HG03521 (cell line): ENCODE data around the gene PCNA.

Experiments used
- ATAC-seq: cut with Tn5 transposase; IDR thresholded peaks from one replicate; pipeline ENCODE4 v1.9.1; 2021; ENCODE audit warnings: mild to moderate bottlenecking, moderate library complexity; ENCODE audit not compliant: unreplicated experiment

The PCNA gene

DNA sequence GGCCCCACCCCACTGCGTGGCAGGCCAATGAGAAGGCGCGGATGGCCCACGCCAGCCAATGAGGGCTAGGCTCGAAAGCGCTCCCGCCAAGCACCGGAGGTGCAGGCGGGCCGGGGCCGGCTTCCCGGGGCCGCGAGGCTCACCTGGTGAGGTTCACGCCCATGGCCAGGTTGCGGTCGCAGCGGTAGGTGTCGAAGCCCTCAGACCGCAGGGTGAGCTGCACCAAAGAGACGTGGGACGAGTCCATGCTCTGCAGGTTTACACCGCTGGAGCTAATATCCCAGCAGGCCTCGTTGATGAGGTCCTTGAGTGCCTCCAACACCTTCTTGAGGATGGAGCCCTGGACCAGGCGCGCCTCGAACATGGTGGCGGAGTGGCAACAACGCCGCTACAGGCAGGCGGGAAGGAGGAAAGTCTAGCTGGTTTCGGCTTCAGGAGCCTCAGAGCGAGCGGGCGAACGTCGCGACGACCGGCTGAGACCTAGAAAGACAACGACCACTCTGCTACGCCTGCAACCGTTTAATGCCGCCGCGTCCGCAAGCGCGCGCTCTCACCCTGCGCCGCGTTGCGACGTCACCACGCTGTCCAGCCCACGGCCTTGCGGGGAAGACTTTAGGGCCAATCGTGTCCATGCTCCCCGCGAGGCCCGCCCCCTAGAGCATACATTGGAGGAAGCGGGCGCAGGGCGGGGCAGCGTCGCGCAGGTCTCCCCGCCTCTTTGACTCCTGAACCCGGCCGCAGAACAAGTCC, at the start of gene PCNA:
Gene PCNA (minus strand): TSS at position 524 of the 750 bp plus-strand sequence. CDS start 160 bp downstream, at position 364.
- ATAC-seq: peak; percentile 95

DNA sequence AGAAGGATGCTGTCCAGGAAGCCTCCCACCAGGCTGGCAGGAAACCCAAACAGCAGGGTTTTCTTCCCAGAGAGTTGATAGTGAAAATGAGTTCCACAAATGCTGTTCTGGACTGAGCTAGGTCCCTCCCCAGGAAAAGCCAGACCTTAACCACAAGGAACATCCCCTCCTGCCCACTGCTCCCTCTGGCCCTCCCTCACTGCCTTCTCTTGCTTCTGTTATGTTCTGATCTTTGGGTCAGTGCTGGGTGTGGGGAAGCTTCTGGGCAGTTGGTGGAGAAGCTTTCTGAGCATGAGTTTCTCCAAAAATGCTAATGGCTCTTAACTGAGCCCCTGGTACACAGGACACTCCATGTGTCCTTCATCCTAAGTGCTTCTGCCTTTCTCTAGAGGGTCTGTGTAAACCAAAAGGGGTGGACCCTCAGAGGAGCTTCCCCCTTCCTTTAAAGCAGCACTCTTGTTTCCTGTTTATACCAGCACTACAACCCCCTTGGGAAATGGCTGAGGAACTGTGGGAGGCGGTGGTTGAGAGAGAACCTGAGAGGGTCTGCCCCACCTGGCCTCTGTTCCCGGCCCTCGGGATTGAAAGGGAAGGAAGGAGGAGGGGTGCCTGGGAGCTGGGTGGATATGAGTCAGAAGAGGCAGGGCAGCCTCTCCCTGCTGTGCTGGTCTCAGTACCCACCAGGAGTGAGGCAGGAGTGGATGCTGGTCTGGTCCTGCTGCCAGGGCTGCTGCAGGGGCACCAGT, 49.1 kb upstream of the PCNA start:
- no peak for ATAC-seq

DNA sequence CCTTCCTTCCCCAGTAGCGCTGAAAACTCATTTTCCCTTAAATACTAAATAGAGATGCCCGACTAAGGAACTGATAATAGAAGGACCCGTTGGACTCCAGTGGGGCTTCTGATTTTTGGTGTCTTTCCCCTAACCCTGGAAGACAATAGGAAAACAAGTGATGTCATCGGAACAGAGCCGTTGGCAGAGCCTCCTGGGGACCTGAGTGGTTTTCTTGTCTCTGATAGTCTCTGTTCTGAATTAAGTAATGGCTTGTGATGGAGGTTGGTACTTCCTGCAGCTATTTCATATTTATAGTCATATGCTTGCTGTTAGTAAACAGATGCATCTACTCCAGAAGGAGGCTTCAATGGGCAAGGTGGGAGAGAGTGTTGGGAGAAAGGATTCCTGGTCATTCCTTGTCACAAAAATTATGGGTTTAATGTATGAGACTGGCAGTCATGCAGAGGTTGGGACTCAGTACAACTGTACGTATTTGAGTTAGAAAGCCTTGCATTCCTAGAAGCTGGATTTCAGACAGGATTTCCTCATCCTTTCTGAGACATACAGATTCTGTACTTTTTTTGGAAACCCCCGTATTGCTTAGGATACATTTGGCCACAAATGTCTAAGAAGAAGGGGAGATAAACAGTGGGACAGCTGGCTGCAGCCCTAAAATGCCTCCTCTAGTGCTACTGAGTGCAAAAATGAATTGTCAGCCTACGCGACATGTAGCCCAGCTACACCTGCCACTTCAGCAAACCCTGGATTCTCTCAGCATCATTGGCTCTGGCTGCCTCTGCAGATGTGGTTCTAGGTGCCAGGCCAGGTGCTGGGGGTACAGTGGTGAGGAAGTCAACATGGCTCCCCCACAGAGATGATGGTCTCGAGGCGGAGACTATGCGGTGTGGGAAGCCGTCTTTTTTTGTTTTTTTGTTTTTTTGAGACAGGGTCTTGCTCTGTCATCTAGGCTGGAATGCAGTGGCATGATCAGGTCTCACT, 45.2 kb upstream of the PCNA start:
- ATAC-seq: no peak

DNA sequence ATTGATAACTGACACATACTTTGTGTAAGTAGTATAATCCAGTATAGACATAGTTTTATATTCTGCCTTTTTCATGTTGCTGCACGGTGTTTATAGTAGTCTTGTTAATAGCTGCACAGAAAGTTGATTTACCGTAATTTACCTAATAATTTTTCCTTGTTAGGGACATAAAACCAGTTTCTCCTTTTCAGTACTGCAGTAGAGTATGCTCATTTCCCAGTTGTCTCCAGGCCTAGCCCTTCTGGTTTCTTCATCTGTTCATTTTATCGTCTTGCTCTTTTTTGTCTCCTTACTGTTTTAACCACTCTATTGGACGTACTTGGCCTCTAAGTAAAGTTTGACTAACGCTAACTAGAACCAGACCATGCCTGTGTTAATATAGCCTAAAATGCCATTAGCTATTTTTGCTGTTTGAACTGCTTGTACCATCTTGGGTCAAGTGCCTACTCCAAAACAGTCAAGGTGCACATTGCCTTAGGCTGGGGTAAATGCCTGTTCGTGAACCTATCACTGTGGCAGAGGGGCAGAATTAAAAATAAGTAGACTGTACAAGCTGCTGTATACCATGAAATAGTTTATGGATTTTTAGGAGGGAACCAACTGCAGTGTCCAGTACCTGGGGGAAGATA, 41.9 kb upstream of the PCNA start:
- no peak for ATAC-seq

DNA sequence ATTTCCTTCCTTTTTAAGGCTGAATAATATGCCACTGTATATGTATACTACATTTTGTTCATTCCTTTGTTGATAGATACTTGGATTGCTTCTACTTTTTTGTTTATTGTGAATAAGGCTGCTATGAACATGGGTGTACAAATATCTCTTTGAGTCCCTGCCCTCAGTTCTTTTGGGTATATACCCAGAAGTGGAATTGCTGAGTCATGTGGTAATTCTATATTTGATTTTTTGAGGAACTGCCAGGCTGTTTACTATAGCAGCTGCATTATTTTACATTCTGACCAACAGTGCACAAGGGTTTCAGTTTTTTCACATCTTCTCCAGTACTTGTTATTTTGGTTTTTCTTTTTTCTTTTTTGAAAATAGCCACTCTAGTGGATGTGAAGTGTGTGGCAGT, 41.1 kb upstream of the PCNA start:
- no peak for ATAC-seq

DNA sequence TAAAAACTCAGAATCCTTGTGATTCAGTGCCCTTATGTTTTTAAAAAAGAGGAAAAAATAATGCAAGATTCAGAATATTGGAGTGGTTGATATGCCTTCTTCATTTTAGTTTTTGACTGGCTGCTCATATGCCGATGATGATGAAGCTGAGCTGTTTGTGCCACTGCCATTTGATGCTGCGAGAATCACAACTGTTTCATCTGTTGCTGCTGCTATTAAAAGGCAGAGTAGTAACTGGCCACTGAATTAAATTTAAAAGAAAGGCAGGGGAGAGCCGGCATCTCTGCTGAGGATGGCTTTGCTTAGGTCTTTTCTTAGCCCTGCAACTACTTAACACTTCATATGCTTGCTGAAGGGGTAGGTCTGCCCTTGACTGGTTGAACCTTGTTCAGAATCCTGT, 40.2 kb upstream of the PCNA start:
- ATAC-seq: no peak

DNA sequence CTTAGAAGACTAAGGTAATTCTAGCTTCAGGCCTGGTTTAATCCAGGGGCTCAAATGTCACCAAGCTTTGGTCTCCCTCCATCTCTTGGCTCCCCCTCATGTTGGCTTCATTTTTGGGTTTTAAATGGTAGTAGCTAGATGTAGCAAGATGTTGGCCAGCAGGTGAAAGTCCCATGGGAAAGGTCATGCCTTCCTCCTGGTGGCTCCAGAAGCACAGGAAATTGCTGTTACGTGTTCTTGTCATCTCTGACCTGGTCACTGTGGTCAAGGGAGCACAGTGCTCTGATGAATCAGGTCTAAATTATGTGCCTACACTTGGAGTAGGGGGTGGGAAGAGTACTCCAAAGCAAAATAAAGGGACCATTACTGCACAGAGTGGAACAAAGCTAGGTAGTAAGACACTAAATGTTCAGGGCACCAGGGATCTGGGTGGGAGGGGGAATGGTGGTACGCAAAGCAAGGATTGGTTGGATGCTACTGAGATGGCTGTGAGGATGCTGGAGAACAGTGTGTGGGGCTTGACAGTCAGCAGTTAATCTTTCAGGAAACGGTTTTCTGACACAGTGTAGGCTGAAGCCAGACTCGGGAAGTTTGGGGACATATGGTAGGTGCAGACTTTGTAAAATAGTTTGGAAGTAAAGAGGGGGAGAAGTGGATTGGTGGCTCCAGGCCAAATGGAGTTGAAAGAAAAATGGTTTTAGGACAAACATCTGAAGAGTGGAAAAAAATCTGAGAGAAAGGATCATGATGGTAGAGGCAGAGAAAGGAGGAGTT, 37.1 kb upstream of the PCNA start:
- ATAC-seq: no peak

DNA sequence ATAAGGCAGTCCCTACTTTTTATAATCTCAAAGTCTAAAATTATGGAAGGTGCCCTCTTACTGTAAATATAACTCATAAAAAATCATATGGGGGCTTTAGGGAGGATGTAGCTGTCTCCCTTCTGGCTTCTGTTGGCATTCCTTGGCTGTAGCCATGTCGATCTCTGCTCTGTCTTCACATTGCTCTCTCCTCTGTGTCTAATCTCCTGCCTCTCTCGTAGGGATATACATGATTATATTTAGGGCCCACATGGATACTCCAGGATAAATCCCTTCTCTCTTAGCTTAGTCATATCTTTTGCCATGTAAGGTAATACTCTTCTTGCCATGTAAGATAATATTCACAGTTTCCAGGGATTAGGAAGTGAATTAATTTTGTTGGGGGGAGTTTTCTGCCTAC, 35.6 kb upstream of the PCNA start:
- ATAC-seq: no peak

DNA sequence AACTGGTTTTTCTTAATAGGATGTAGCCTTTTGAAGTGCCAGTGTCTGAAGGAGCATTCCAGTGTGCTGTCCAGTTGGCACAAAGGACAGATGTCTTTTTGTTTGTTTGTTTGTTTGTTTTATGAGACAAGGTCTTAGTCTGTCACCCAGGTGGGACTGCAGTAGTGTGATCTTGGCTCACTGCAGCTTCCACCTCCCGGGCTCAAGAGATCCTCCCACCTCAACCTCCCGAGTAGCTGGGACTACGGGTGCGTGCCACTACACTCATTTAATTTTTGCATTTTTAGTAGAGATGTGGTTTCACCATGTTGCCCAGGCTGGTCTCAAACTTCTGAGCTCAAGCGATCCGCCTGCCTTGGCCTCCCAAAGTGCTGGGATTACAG, 34.8 kb upstream of the PCNA start:
- no peak for ATAC-seq

DNA sequence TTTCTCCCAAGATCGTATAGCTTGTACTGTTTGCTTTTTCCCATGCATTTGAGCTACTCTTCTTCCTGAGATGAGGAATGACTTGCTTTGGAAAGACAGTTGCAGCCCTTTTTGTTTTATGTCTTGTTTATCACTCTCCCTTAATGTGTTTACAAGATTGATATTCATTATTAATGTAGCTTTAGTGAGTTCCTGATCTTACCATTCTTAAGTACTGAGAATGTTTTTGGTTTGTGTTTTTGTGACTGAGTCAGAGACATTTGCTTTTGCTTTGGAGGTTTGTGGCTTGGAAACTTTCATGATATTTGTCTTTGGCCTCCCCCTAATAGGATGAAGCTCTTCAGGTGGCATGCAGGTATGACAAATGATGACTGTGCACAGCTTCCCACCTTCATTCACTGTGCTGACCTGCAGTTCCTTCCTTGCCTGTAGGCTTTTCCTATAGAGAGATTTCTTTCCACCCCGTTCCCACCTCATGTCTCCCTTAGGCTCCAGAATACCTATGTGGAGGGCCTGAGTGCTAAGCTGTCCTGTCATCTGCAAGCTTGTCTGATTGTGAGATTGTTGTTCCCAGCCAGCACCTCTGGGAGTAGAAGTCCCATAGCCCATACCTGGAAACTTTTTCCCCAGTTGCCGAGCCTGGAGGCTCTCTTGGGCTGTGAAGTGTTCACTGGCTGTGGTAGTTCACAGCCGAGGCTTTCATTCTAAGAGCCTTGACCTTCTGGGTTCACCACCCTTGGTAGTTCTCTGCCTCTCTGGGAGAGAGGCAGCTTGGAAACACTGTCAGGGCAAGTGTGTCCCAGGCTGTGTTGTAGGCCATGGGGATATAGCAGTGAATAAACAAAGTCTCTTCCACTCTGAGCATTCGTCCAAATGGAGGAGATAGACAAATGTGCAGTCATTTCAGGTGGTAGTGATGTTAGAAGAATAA, 34.1 kb upstream of the PCNA start:
- no peak for ATAC-seq

DNA sequence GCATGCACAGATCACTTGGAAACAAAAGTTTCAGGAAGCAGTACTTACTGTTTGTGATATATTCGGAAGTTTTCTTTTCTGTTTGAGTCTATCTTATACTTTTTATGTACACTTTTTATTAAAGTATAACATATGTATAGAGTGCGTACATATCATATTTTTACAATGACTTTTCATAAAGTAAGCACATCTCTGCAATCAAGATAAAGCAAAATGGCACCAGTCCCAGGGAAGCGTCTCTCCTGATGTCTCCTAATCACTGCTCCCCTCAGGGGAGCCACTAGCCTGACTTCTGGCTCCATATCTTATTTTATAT, 33.4 kb upstream of the PCNA start:
- no peak for ATAC-seq

DNA sequence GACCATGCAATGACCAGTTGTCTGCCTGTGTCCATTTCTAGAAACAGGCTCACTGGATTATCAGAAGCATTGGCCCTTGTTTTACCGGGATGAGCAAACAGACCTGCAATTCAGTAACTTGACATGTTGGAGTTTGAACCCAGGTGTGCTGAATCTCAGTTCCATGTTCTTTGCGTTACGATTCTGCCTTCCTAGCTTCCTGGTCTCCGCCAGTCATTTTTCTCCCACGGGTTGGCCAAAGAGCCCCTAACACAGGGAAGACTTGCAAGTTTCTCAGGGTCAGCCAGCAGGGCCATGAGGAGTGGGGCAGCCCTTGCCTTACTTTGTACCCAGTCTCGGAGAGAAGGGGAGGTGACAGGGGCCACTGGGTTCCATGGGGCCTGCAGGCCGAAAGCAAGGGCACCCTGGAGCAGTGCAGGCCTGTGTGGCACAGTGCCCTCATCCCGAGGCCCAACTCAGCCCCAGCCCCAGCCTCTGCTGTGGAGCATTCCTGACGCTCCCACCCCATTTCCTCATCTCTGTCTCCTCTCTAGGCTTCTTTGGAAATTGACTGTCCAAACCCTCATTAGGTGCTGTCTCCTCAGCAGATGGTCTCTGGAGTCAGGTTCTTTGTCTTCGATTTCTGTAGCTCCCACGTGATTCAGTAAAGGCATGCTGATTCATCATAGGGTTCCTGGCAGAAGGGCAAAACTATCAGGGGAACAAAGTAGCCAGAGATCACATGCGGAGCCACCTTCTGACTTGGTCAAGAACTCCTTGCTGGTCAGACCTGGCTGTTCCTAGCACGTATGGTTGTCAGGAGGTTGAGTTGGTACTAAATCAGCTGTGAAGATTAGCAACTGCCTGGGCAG, 30.7 kb upstream of the PCNA start:
- no peak for ATAC-seq

DNA sequence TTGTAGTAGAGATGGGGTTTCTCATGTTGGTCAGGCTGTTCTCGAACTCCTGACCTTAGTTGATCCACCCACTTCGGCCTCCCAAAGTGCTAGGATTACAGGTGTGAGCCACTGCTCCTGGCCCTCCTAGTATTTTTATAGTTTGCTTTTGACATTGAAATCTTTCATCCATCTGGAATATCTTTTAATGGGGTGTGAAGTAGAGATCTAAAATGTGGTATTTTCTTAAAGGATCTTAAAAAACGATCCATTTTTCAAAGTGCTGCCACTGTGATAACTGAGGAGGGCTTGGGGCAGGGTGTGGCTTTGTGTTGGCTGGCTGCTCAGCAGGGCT, 30.1 kb upstream of the PCNA start:
- no peak for ATAC-seq

DNA sequence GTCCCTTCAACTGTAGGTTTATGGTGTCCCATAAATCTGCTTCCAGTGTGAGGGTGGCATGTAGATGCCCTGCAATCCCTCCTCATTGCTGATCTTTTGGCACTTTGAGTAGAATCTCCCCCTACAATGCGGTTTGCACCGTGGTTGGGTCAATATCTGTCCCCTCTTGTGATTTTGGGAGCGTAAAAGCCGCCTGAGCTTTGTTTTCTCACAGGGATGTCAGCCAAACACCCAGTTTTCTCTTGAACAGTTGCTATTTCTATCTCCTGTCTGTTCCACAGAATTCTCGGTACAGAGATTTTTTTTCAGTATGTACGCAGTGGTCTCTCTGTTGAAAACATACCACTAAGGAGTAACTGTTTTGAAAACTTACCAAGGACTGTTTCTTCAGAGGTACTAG, 28.8 kb upstream of the PCNA start:
- ATAC-seq: no peak

DNA sequence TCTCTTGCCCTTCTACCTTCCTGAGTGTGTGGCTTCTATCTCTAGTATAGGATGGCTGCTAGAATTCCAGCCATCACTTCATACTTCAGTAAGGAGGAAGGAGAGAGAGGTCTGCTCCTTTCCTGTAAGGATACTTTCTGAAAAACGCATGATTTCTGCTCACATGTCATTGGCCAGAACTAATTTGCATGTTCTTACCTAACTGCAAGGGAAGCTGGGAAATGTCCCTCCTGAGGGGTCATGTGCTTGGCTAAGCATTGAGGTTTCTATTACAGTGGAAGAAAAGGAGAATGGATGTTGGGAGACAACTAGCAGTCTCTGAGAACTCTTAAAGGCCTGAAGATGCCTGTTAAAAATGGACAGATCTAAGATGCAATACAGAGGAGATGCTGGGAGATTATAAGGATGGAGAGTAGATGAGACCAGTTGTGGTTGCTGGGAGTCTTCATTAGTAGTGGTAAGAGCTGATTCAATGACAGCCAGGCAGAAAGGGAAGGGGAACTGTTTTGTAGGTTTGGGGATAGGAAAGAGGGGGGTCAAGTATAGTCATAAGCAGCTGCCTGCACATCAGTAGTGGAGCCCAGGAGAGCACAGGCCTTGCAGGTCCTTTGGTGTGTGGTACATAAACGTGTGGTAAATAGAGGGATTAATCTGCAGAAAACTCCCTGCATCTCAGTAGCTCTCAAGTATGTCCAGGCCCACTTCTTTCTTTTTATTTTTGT, 27.3 kb upstream of the PCNA start:
- ATAC-seq: no peak

DNA sequence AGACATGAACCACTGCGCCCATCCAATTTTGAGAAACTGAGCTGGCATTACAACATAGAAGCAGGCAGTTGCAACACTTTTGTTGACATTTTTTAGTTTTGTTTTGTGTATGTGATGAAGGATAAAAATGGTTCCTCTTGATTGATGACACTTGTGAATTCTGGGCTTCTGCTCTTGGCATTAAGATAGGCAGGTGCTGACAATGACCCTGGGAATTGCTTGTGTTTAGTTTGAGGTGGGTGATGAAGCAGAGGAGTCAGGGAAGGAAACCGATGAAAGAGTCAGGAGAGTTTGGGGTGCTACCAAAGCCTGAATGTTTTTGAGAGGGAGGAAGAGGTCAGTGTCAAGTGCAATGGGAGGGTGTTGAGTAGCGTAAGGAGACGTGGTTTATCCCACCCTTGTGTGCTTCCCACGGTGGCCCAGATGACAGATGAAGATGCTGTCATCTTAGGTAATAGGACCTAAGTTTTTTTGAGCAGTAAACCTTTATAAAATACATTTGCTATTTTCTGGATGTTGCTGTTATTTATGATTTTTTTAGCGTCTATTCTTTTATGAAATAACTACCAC, 26.4 kb upstream of the PCNA start:
- no peak for ATAC-seq

DNA sequence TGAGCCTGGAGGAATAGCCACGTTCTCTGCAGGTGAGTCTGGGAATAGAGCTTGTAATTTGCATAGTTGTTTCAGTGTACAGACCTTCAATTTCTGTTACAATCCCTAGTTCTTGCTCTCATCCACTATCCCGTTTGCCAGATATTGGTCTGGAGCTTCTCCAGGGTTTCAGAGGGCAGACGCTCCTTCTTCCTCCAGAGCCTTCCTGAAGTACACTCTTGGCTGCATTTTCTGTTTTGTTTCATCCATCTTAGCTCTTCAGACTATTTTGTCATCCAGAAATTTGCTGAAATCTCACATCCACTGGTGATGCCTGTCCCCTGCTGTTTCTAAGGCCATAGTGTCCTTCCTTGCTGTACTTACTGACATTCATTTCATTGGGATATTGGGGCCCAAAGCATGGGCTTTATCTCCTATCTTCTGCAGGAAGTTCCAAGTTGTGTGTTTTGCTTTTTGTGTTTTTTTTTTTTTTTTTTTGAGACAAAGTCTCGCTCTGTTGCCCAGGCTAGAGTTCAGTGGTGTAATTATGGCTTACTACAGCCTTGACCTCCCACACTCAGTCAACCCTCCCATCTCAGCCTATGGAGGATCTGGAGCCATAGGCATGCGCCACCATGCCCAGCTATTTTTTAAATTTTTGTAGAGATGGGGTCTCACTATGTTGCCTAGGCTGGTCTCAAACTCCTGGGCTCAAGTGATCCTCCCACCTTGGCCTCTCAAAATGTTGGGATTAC, 25.8 kb upstream of the PCNA start:
- no peak for ATAC-seq
